Measurements from ENCODE around the gene TINAG.

GRCh38 chr6:54289426-54289825 lies 18.8 kb upstream of the TINAG start:
- no peak for TF ChIP-seq CTCF (IDR thresholded peaks at IDR 0.05)
- no peak for TF ChIP-seq POLR2A (IDR thresholded peaks at IDR 0.05)

Measured in esophagus squamous epithelium (tissue), 4 donors.